Endothelial cell of umbilical vein (primary cell): ENCODE data around the gene METTL15. TPM values are rescaled to one million over a fixed set of nuclear protein-coding genes. Genes with fewer than 3 reads are reported as not detected.

ENCODE experiments used
- BruUV-seq: library from RNA; stranded (reverse); fragments of 400-500 nt; replicated peaks from 2 replicates; lab custom pipeline; 2021; lab: Mats Ljungman, UMichigan
- CTCF ChIA-PET: fragments of 300-600, 350-600 bp; sonication (Branson Sonifier 250); formaldehyde crosslinking; loops from one replicate; lab custom pipeline; 2021; ENCODE audit warnings: antibody characterized with exemption, inconsistent platforms; lab: Charles Lee
- POLR2A ChIA-PET: fragments of 300-600, 350-600 bp; sonication (Branson Sonifier 250); formaldehyde crosslinking; loops from one replicate; lab custom pipeline; 2021; ENCODE audit warnings: antibody characterized with exemption, inconsistent platforms; lab: Charles Lee
- DNase-seq: peaks from one replicate; pipeline ENCODE4 v3.0.0-alpha.2; 2011; ENCODE audit warnings: low read depth, low spot score
- FAIRE-seq: peaks from 2 replicates; lab custom pipeline; 2011; peaks lifted over from hg19 to GRCh38; lab: Jason Lieb, UNC
- H2AFZ ChIP-seq: 2 replicates; pipeline ENCODE4 v1.6.0; 2012; ENCODE audit warnings: low read depth, low read length, control low read depth, inconsistent platforms
- H3K27ac ChIP-seq: 2 replicates; pipeline ENCODE4 v1.5.1; 2011; ENCODE audit warnings: low read depth, mild to moderate bottlenecking, control low read depth, low read length, moderate library complexity; ENCODE audit not compliant: insufficient read depth
- H3K27me3 ChIP-seq, 2 experiments: 2 replicates each; pipeline versions ENCODE4 v1.6.0 to v1.6.1; 2011; ENCODE audit warnings: low read length in 2 of 2, mixed read lengths in 1 of 2; ENCODE audit not compliant: control insufficient read depth in 2 of 2, insufficient read depth in 2 of 2
- H3K36me3 ChIP-seq, 2 experiments: 2 replicates in 1 of 2; 3 replicates in 1 of 2; pipeline ENCODE4 v1.5.1; 2011; ENCODE audit warnings: low read length in 2 of 2, mild to moderate bottlenecking in 1 of 2, moderate library complexity in 1 of 2; ENCODE audit not compliant: control insufficient read depth in 2 of 2, insufficient read depth in 2 of 2; ENCODE audit errors: extremely low read depth in 1 of 2
- H3K4me1 ChIP-seq: 3 replicates; pipeline ENCODE4 v1.5.1; 2011; ENCODE audit warnings: mild to moderate bottlenecking, low read length; ENCODE audit not compliant: control insufficient read depth, insufficient read depth; ENCODE audit errors: extremely low read depth
- H3K4me2 ChIP-seq: 2 replicates; pipeline ENCODE4 v1.6.1; 2011; ENCODE audit warnings: low read length, control low read depth, mixed read lengths; ENCODE audit not compliant: insufficient read depth
- H3K4me3 ChIP-seq, 3 experiments: fragments of 200-600 bp in 1 of 3; sonication (generic), shearing (Covaris generic) in 1 of 3; replicated peaks in 1 of 3; 2 replicates each; pipeline ENCODE4 v1.5.1; 2011 to 2016; ENCODE audit warnings: control low read depth in 3 of 3, low read length in 3 of 3, mild to moderate bottlenecking in 2 of 3, inconsistent platforms in 1 of 3, low read depth in 1 of 3, moderate library complexity in 1 of 3; ENCODE audit not compliant: insufficient read depth in 1 of 3
- H3K79me2 ChIP-seq: 2 replicates; pipeline ENCODE4 v1.6.0; 2012; ENCODE audit warnings: low read length, inconsistent platforms; ENCODE audit not compliant: control insufficient read depth, insufficient read depth
- H3K9ac ChIP-seq: replicated peaks from 2 replicates; pipeline ENCODE3; 2011; ENCODE audit warnings: low read length, control low read depth; ENCODE audit not compliant: insufficient read depth; ENCODE audit errors: extremely low read depth
- H3K9me1 ChIP-seq: replicated peaks from 3 replicates; pipeline ENCODE4 v1.6.0; 2011; ENCODE audit warnings: mild to moderate bottlenecking, low read length; ENCODE audit not compliant: control insufficient read depth, insufficient read depth; ENCODE audit errors: extremely low read depth
- H3K9me3 ChIP-seq: replicated peaks from 2 replicates; pipeline ENCODE4 v1.5.1; 2012; ENCODE audit warnings: low read length, inconsistent platforms; ENCODE audit not compliant: control insufficient read depth, insufficient read depth
- H4K20me1 ChIP-seq: replicated peaks from 2 replicates; pipeline ENCODE3; 2011; ENCODE audit warnings: mild to moderate bottlenecking, low read length; ENCODE audit not compliant: control insufficient read depth, insufficient read depth; ENCODE audit errors: extremely low read depth
- CTCF ChIP-seq, 2 donors: IDR thresholded peaks; 1 replicate in 1 of 2; 2 replicates in 1 of 2; pipeline ENCODE4 v1.5.1; 2011; ENCODE audit warnings: low read length in 2 of 2, mild to moderate bottlenecking in 2 of 2, moderate library complexity in 2 of 2, control low read depth in 1 of 2, inconsistent platforms in 1 of 2, low read depth in 1 of 2; ENCODE audit not compliant: insufficient read depth in 1 of 2; ENCODE audit errors: extremely low read depth in 1 of 2
- EZH2 ChIP-seq: IDR thresholded peaks from 2 replicates; pipeline ENCODE4 v1.6.1; 2012; ENCODE audit warnings: borderline replicate concordance, low read depth, mild to moderate bottlenecking, moderate library complexity, low read length, inconsistent platforms; ENCODE audit not compliant: severe bottlenecking
- FOS ChIP-seq: IDR thresholded peaks from 2 replicates; pipeline ENCODE4 v1.6.1; 2011; ENCODE audit warnings: mild to moderate bottlenecking, low read length, moderate library complexity, borderline replicate concordance; ENCODE audit not compliant: insufficient read depth
- GATA2 ChIP-seq: IDR thresholded peaks from 2 replicates; pipeline ENCODE4 v1.7.0; 2011; ENCODE audit warnings: low read depth, mild to moderate bottlenecking, moderate library complexity, mixed read lengths, low read length; ENCODE audit not compliant: insufficient read length, insufficient read depth
- JUN ChIP-seq: IDR thresholded peaks from 2 replicates; pipeline ENCODE4 v1.6.1; 2011; ENCODE audit warnings: borderline replicate concordance, low read depth; ENCODE audit not compliant: insufficient read length, insufficient read depth
- MAX ChIP-seq: IDR thresholded peaks from 2 replicates; pipeline ENCODE4 v1.6.1; 2011; ENCODE audit not compliant: insufficient read depth, insufficient read length
- MYC ChIP-seq: IDR thresholded peaks from one replicate; pipeline ENCODE4 v1.6.1; 2011; ENCODE audit warnings: mild to moderate bottlenecking, low read depth, low read length
- POLR2A ChIP-seq: IDR thresholded peaks from 2 replicates; pipeline ENCODE4 v1.6.1; 2012; ENCODE audit warnings: low read depth, mild to moderate bottlenecking, control low read depth, low read length
- POLR2AphosphoS5 ChIP-seq: IDR thresholded peaks from 2 replicates; pipeline ENCODE4 v1.6.1; 2012; ENCODE audit warnings: low read depth, mild to moderate bottlenecking, control low read depth, low read length, moderate library complexity; ENCODE audit not compliant: insufficient read depth
- dilution Hi-C: fragments of 300-500 bp; cut with MboI; formaldehyde crosslinking; loops from one replicate; pipeline ENCODE4 v1.15.0; 2019; ENCODE audit warnings: low sequenced_read_pairs; ENCODE audit not compliant: extremely low pct_ligation_motif_present
- intact Hi-C: fragments of 100-400 bp; cut with micrococcal nuclease; formaldehyde crosslinking; loops from one replicate; pipeline ENCODE4 v1.10.0; 2022
- polyA plus RNA-seq, 4 experiments: library from polyadenylated mRNA; depleted of rRNA in 3 of 4; stranded (reverse) in 3 of 4; unstranded in 1 of 4; fragments of >200 nt; gene quantifications; 2 replicates each; pipeline versions ENCODE4 v1.2.1 to v1.2.3, GENCODE V29; 2011 to 2012; ENCODE audit warnings: missing spikeins in 1 of 4
- total RNA-seq: library from RNA; stranded (reverse); gene quantifications from 2 replicates; pipeline ENCODE4 v1.2.3, GENCODE V29; 2021

METTL15 gene
- total and polyA plus RNA-seq, 2 donors (not counting 3 experiments of a cell fraction or from before 2014, with no cell fraction given), result 3.2 to 12.1 TPM

GRCh38 chr11:28245131-28245530 is 136.9 kb downstream of the METTL15 start:
- FAIRE-seq (no peak), DNase-seq (no peak)
- BruUV-seq, result no TSS peak
- ChIA-PET CTCF (no interaction called here), POLR2A (no interaction called here)
- H3K4me3 ChIP-seq, result no peak overlapping the region
- TF ChIP-seq JUN, result no peak
- TF ChIP-seq GATA2, result no peak
- no peak for TF ChIP-seq FOS
- TF ChIP-seq POLR2AphosphoS5, result no peak
- TF ChIP-seq EZH2, result no peak
- TF ChIP-seq POLR2A, result no peak
- no peak for TF ChIP-seq MYC
- no peak for TF ChIP-seq CTCF (IDR thresholded peaks at IDR 0.05; ENCODE audit: extremely low read depth in 1 of 2, insufficient read depth in 1 of 2, low read depth in 1 of 2, low read length in 2 of 2)
- no peak for TF ChIP-seq MAX
- no peaks in the 10 kb centered on the region for H4K20me1 ChIP-seq
- H3K27ac ChIP-seq, result no peak overlapping the region
- no peaks in the 10 kb centered on the region for H3K79me2 ChIP-seq
- no peaks in the 10 kb centered on the region for H3K4me1 ChIP-seq
- intact Hi-C loops, result loop anchor here (10.0 kb wide), 1 partner anchor 550 kb away; no protein-coding TSS in a partner anchor
- H3K9ac ChIP-seq, result no peak overlapping the region
- H3K4me2 ChIP-seq, result no peak overlapping the region
- no peaks in the 10 kb centered on the region for H3K9me1 ChIP-seq
- no peaks in the 10 kb centered on the region for H3K9me3 ChIP-seq
- no peaks in the 10 kb centered on the region for H3K27me3 ChIP-seq
- no peak overlapping the region for H2AFZ ChIP-seq
- no peaks in the 10 kb centered on the region for H3K36me3 ChIP-seq
- dilution Hi-C loops, result no loop called here
